GM12878 (cell line): Measurements from ENCODE around the gene YPEL2. TPM values are rescaled to one million over a fixed set of nuclear protein-coding genes. Genes with fewer than 3 reads are reported as not detected.

Experiments used
- ATAC-seq: fragments of 200-7000 bp; cut with Tn5 transposase; 3 replicates; pipeline ENCODE4 v1.9.1; 2020; ENCODE audit warnings: mild to moderate bottlenecking, moderate library complexity
- BruUV-seq: library from RNA; stranded (reverse); fragments of 400-500 nt; replicated peaks from 2 replicates; lab custom pipeline; 2021; lab: Mats Ljungman, UMichigan
- CTCF ChIA-PET: fragments of 300-600 bp; sonication (Branson Sonifier 250); formaldehyde crosslinking; extraction: SDS; loops from one replicate; lab custom pipeline; 2021; ENCODE audit warnings: inconsistent platforms; lab: Yijun Ruan, JAX
- POLR2A ChIA-PET: fragments of 350-600 bp; formaldehyde crosslinking; extraction: SDS; loops from one replicate; lab custom pipeline; 2021; ENCODE audit warnings: inconsistent platforms; lab: Charles Lee
- RAD21 ChIA-PET: fragments of 300-600 bp; sonication (Branson Sonifier 250); formaldehyde crosslinking; loops from one replicate; lab custom pipeline; 2023; ENCODE audit warnings: antibody characterized with exemption; ENCODE audit not compliant: unreplicated experiment; lab: Charles Lee
- SMC1A ChIA-PET: fragments of 300-600 bp; sonication (Branson Sonifier 250); formaldehyde crosslinking; loops from one replicate; lab custom pipeline; 2023; ENCODE audit not compliant: unreplicated experiment, uncharacterized antibody; lab: Charles Lee
- DNase-seq: peaks from one replicate; pipeline ENCODE4 v3.0.0-alpha.2; 2011; ENCODE audit warnings: low read depth, low spot score
- FAIRE-seq: peaks from 3 replicates; lab custom pipeline; 2011; peaks lifted over from hg19 to GRCh38; lab: Jason Lieb, UNC
- H2AFZ ChIP-seq: 2 replicates; pipeline ENCODE4 v1.6.0; 2011; ENCODE audit warnings: low read depth, low read length, control low read depth; ENCODE audit not compliant: control insufficient read depth
- H3K27ac ChIP-seq: 2 replicates; pipeline ENCODE4 v1.5.1; 2011; ENCODE audit warnings: control low read depth; ENCODE audit not compliant: control insufficient read depth, insufficient read depth
- H3K27me3 ChIP-seq, 2 experiments: replicated peaks in 1 of 2; 2 replicates each; pipeline versions ENCODE4 v1.6.0 to v1.6.1; 2011; ENCODE audit warnings: low read length in 1 of 2; ENCODE audit not compliant: control insufficient read depth in 2 of 2, insufficient read depth in 2 of 2
- H3K36me3 ChIP-seq, 2 experiments: 2 replicates each; pipeline ENCODE4 v1.5.1; 2011; ENCODE audit warnings: low read length in 1 of 2; ENCODE audit not compliant: control insufficient read depth in 2 of 2, insufficient read depth in 2 of 2
- H3K4me1 ChIP-seq: 2 replicates; pipeline ENCODE4 v1.6.1; 2011; ENCODE audit warnings: mild to moderate bottlenecking, low read length, moderate library complexity, mixed read lengths; ENCODE audit not compliant: control insufficient read depth, insufficient read depth
- H3K4me2 ChIP-seq: 2 replicates; pipeline ENCODE4 v1.6.0; 2011; ENCODE audit warnings: control low read depth; ENCODE audit not compliant: control insufficient read depth, insufficient read depth
- H3K4me3 ChIP-seq: fragments of 200-600 bp; sonication (generic); 2 replicates; pipeline ENCODE4 v1.5.1; 2016
- H3K79me2 ChIP-seq: 2 replicates; pipeline ENCODE4 v1.6.0; 2011; ENCODE audit warnings: low read length; ENCODE audit not compliant: control insufficient read depth, insufficient read depth
- H3K9ac ChIP-seq: 2 replicates; pipeline ENCODE4 v1.8.0; 2011; ENCODE audit warnings: low read length, control low read depth, mixed read lengths; ENCODE audit not compliant: control insufficient read depth, insufficient read depth
- H3K9me3 ChIP-seq: replicated peaks from 3 replicates; pipeline ENCODE4 v1.5.1; 2011; ENCODE audit warnings: mild to moderate bottlenecking, low read length; ENCODE audit not compliant: control insufficient read depth, insufficient read depth
- H4K20me1 ChIP-seq: 2 replicates; pipeline ENCODE4 v1.6.0; 2011; ENCODE audit not compliant: control insufficient read depth, insufficient read depth
- BHLHE40 ChIP-seq, 2 experiments: fragments of 450-650 bp in 1 of 2; IDR thresholded peaks; 2 replicates each; pipeline ENCODE4 v1.6.1; 2011 to 2017; ENCODE audit warnings: low read depth in 2 of 2, borderline replicate concordance in 1 of 2, improper control_type of control experiment in 1 of 2, low read length in 1 of 2, mild to moderate bottlenecking in 1 of 2
- CHD2 ChIP-seq: IDR thresholded peaks from 2 replicates; pipeline ENCODE4 v1.6.1; 2011; ENCODE audit warnings: low read depth, low read length, improper control_type of control experiment, borderline replicate concordance
- CREM ChIP-seq: IDR thresholded peaks from 2 replicates; pipeline ENCODE4 v1.6.1; 2014; ENCODE audit warnings: antibody characterized with exemption, low read depth
- EGR1 ChIP-seq, 2 experiments: IDR thresholded peaks; 1 replicate in 1 of 2; 2 replicates in 1 of 2; pipeline ENCODE4 v1.6.1; 2011 to 2012; ENCODE audit warnings: low read depth in 2 of 2, low read length in 2 of 2, borderline replicate concordance in 1 of 2, mild to moderate bottlenecking in 1 of 2, moderate library complexity in 1 of 2
- EP300 ChIP-seq, 2 experiments: fragments of 150-350 bp in 1 of 2; IDR thresholded peaks; 2 replicates each; pipeline ENCODE4 v1.6.1; 2011 to 2012; ENCODE audit warnings: low read depth in 2 of 2, low read length in 2 of 2, borderline replicate concordance in 1 of 2, improper control_type of control experiment in 1 of 2, inconsistent platforms in 1 of 2; ENCODE audit not compliant: control insufficient read depth in 1 of 2
- ETV6 ChIP-seq, 2 experiments: fragments of 450-650 bp in 1 of 2; IDR thresholded peaks in 1 of 2; conservative IDR thresholded peaks in 1 of 2; 2 replicates each; pipeline ENCODE4 v1.6.1; 2014; ENCODE audit warnings: antibody characterized with exemption in 1 of 2, borderline replicate concordance in 1 of 2, low read depth in 1 of 2, mild to moderate bottlenecking in 1 of 2, moderate library complexity in 1 of 2
- PBX3 ChIP-seq: IDR thresholded peaks from 2 replicates; pipeline ENCODE4 v1.6.1; 2011; ENCODE audit warnings: mild to moderate bottlenecking, low read depth, low read length, moderate library complexity; ENCODE audit not compliant: insufficient replicate concordance
- RELA ChIP-seq: fragments of 450-650 bp; IDR thresholded peaks from 2 replicates; pipeline ENCODE4 v1.8.0; 2014; ENCODE audit warnings: borderline replicate concordance; ENCODE audit not compliant: partially characterized antibody
- SIN3A ChIP-seq: IDR thresholded peaks from 2 replicates; pipeline ENCODE4 v1.6.1; 2012; ENCODE audit warnings: low read depth, low read length, improper control_type of control experiment
- SKIL ChIP-seq: fragments of 450-650 bp; IDR thresholded peaks from 2 replicates; pipeline ENCODE4 v1.6.1; 2017; ENCODE audit warnings: mild to moderate bottlenecking, low read depth, inconsistent platforms; ENCODE audit not compliant: poor library complexity, severe bottlenecking
- SP1 ChIP-seq: IDR thresholded peaks from one replicate; pipeline ENCODE4 v1.6.1; 2011; ENCODE audit warnings: low read depth, low read length
- SREBF2 ChIP-seq: IDR thresholded peaks from 2 replicates; pipeline ENCODE4 v1.6.1; 2012; ENCODE audit warnings: mild to moderate bottlenecking, low read length
- TAF1 ChIP-seq: IDR thresholded peaks from 2 replicates; pipeline ENCODE4 v1.6.1; 2011; ENCODE audit warnings: mild to moderate bottlenecking, low read depth, low read length, borderline replicate concordance
- USF1 ChIP-seq: IDR thresholded peaks from 2 replicates; pipeline ENCODE4 v1.6.1; 2011; ENCODE audit warnings: borderline replicate concordance, low read depth, mild to moderate bottlenecking, moderate library complexity, mixed read lengths, low read length; ENCODE audit not compliant: insufficient read depth; ENCODE audit errors: extremely low read length
- ZNF217 ChIP-seq: fragments of 450-650 bp; IDR thresholded peaks from 2 replicates; pipeline ENCODE4 v1.6.1; 2017; ENCODE audit warnings: antibody characterized with exemption, mild to moderate bottlenecking
- ZNF24 ChIP-seq: fragments of 450-650 bp; IDR thresholded peaks from 2 replicates; pipeline ENCODE4 v1.6.1; 2017; ENCODE audit warnings: antibody characterized with exemption, mild to moderate bottlenecking
- WGBS: methylation state at CpG from one replicate; pipeline ENCODE4 v1.1.6; 2016; ENCODE audit warnings: low lambda C conversion rate; ENCODE audit not compliant: insufficient replicate concordance, insufficient coverage; ENCODE audit errors: missing lambda C conversion rate; 5-methylcytosine and 5-hydroxymethylcytosine counted together
- in situ Hi-C: fragments of 300-500 bp; cut with MboI; formaldehyde crosslinking; loops from 9 replicates; pipeline ENCODE4 v1.14.3; 2018; ENCODE audit warnings: mixed read lengths
- intact Hi-C: fragments of 100-400 bp; cut with micrococcal nuclease; formaldehyde crosslinking; loops from one replicate; pipeline ENCODE4 v1.14.2; 2022; ENCODE audit not compliant: unreplicated experiment
- polyA plus RNA-seq, 11 experiments: library from polyadenylated mRNA; depleted of rRNA in 4 of 11; unstranded in 6 of 11; stranded (reverse) in 5 of 11; fragments of >200 nt; fragmentation: Nextera tagmentation in 4 of 11; fragmentation: Illumina TruSeq in 1 of 11; extraction: Ambion mirVana in 4 of 11; extraction: Trizol in 1 of 11; gene quantifications; 1 replicate in 1 of 11; 2 replicates in 10 of 11; pipeline versions ENCODE4 v1.2.1 to v1.2.3, GENCODE V29; 2011 to 2016; ENCODE audit warnings: inconsistent platforms in 2 of 11, missing spikeins in 2 of 11, low read depth in 1 of 11
- total RNA-seq, 4 experiments: library from RNA; depleted of rRNA in 3 of 4; stranded (reverse); fragments of >200 nt in 3 of 4; fragmentation: Illumina TruSeq in 1 of 4; extraction: Trizol in 1 of 4; gene quantifications; 2 replicates each; pipeline versions ENCODE4 v1.2.1 to v1.2.3, GENCODE V29; 2013 to 2021

YPEL2 gene
- total and polyA plus RNA-seq, 10 of the 15 experiments (the other 5 are each of a cell fraction or from before 2014, with no cell fraction given), result 0.11 to 8.1 (median 0.48) TPM

GRCh38 chr17:59346341-59346740, 14.9 kb downstream of the YPEL2 start:
- Histone ChIP-seq H3K4me1 (peaks cover 8% of the 10 kb centered on the region; the same call in 1 of the 2 replicates), H3K4me3 (no peak overlapping the region), H3K9me3 (no peaks in the 10 kb centered on the region), H3K36me3 (no peaks in the 10 kb centered on the region), H3K27ac (no peak overlapping the region), H2AFZ (no peak overlapping the region), H3K27me3 (no peaks in the 10 kb centered on the region), H4K20me1 (no peaks in the 10 kb centered on the region), H3K9ac (no peak overlapping the region), H3K4me2 (no peak overlapping the region), H3K79me2 (no peaks in the 10 kb centered on the region)
- FAIRE-seq (no peak), ATAC-seq (no peak), DNase-seq (no peak)
- SMC1A ChIA-PET, result interaction anchor here (1.3 kb wide), 1 partner anchor 17 kb away, joined by 3 read pairs; no protein-coding TSS in a partner anchor
- CTCF ChIA-PET, result interaction anchor here (0.5 kb wide), 1 partner anchor 88 kb away, joined by 3 read pairs; no protein-coding TSS in a partner anchor
- POLR2A ChIA-PET, result no interaction called here
- intact Hi-C loops (no loop called here), in situ Hi-C loops (no loop called here)
- WGBS, result 50% methylated on average over 4 of the region's 4 CpGs
- BruUV-seq, result no TSS peak
- RAD21 ChIA-PET, result no interaction called here
- no peak for TF ChIP-seq PBX3
- no peak for TF ChIP-seq CREM
- no peak for TF ChIP-seq USF1
- TF ChIP-seq RELA, result no peak
- TF ChIP-seq EP300 (IDR thresholded peaks at IDR 0.05; ENCODE audit: borderline replicate concordance in 1 of 2, control insufficient read depth in 1 of 2, low read depth in 2 of 2, low read length in 2 of 2), result no peak
- TF ChIP-seq ZNF24, result no peak
- TF ChIP-seq SIN3A, result no peak
- no peak for TF ChIP-seq SP1
- TF ChIP-seq SREBF2, result no peak
- no peak for TF ChIP-seq EGR1 (IDR thresholded peaks at IDR 0.05; ENCODE audit: borderline replicate concordance in 1 of 2, low read depth in 2 of 2, low read length in 2 of 2)
- no peak for TF ChIP-seq ZNF217
- no peak for TF ChIP-seq ETV6 (conservative IDR thresholded peaks at IDR 0.05 in 1 of 2, IDR thresholded peaks at IDR 0.05 in 1 of 2; ENCODE audit: borderline replicate concordance in 1 of 2, low read depth in 1 of 2)
- no peak for TF ChIP-seq CHD2
- TF ChIP-seq SKIL, result no peak
- no peak for TF ChIP-seq BHLHE40 (IDR thresholded peaks at IDR 0.05; ENCODE audit: borderline replicate concordance in 1 of 2, low read depth in 2 of 2, low read length in 1 of 2)
- no peak for TF ChIP-seq TAF1
